K562 (cell line): ENCODE data around the gene GABARAP. TPM values are rescaled to one million over a fixed set of nuclear protein-coding genes. Genes with fewer than 3 reads are reported as not detected.

Experiments
- ATAC-seq: fragments of 200-7000 bp; cut with Tn5 transposase; 3 replicates; pipeline ENCODE4 v1.9.1; 2020; ENCODE audit warnings: moderate library complexity
- BruUV-seq: library from RNA; stranded (reverse); fragments of 400-500 nt; replicated peaks from 2 replicates; lab custom pipeline; 2021; lab: Mats Ljungman, UMichigan
- CTCF ChIA-PET: fragments of 300-600 bp; formaldehyde crosslinking; extraction: SDS; loops from one replicate; lab custom pipeline; 2021; ENCODE audit warnings: low intra/inter-chr PET ratio; lab: Yijun Ruan, JAX
- POLR2A ChIA-PET: fragments of 300-600, 350-650 bp; sonication (Branson Sonifier 250); formaldehyde crosslinking; extraction: SDS; loops from one replicate; lab custom pipeline; 2021; ENCODE audit warnings: antibody characterized with exemption, inconsistent platforms; lab: Yijun Ruan, JAX
- DNase-seq, 4 experiments: peaks; one replicate each; pipeline versions ENCODE4 v3.0.0 to v3.0.0-alpha.2; 2011 to 2018; ENCODE audit warnings: low spot score in 3 of 4, mixed read lengths in 3 of 4; ENCODE audit errors: extremely low read depth in 1 of 4
- FAIRE-seq: peaks from 2 replicates; lab custom pipeline; 2011; peaks lifted over from hg19 to GRCh38; lab: Jason Lieb, UNC
- H2AFZ ChIP-seq: 2 replicates; pipeline ENCODE4 v1.6.0; 2011; ENCODE audit warnings: low read depth, low read length, control low read depth, inconsistent platforms
- H3K27ac ChIP-seq: fragments of 200-600 bp; 3 replicates; pipeline ENCODE4 v1.8.0; 2011; ENCODE audit warnings: low read depth, mild to moderate bottlenecking, control low read depth, inconsistent platforms, low read length, moderate library complexity, mixed read lengths; ENCODE audit errors: extremely low read depth
- H3K27me3 ChIP-seq, 2 experiments: fragments of 300-600 bp in 1 of 2; 2 replicates in 1 of 2; 3 replicates in 1 of 2; pipeline versions ENCODE4 v1.6.0 to v1.8.0; 2011; ENCODE audit warnings: inconsistent platforms in 2 of 2, low read length in 2 of 2, mild to moderate bottlenecking in 1 of 2, mixed read lengths in 1 of 2, moderate library complexity in 1 of 2; ENCODE audit not compliant: control insufficient read depth in 2 of 2, insufficient read depth in 2 of 2
- H3K36me3 ChIP-seq: fragments of 300-600 bp; 3 replicates; pipeline ENCODE4 v1.8.0; 2011; ENCODE audit warnings: mild to moderate bottlenecking, low read length, inconsistent platforms; ENCODE audit not compliant: control insufficient read depth, insufficient read depth
- H3K4me1 ChIP-seq, 2 experiments: fragments of 200-600 bp in 1 of 2; replicated peaks in 1 of 2; 2 replicates in 1 of 2; 3 replicates in 1 of 2; pipeline versions ENCODE4 v1.5.1 to v1.8.0; 2011; ENCODE audit warnings: inconsistent platforms in 2 of 2, low read length in 2 of 2, mild to moderate bottlenecking in 1 of 2, mixed read lengths in 1 of 2, moderate library complexity in 1 of 2; ENCODE audit not compliant: control insufficient read depth in 2 of 2, insufficient read depth in 2 of 2
- H3K4me2 ChIP-seq: 2 replicates; pipeline ENCODE4 v1.6.1; 2011; ENCODE audit warnings: low read length, control low read depth, inconsistent platforms, mixed read lengths; ENCODE audit not compliant: insufficient read depth
- H3K4me3 ChIP-seq: fragments of 200-600 bp; sonication (generic), shearing (Covaris generic); 2 replicates; pipeline ENCODE4 v1.5.1; 2016; ENCODE audit warnings: control low read depth, inconsistent platforms
- H3K79me2 ChIP-seq: fragments of 200-600 bp; 3 replicates; pipeline ENCODE4 v1.8.0; 2011; ENCODE audit warnings: low read length, inconsistent platforms; ENCODE audit not compliant: control insufficient read depth, insufficient read depth
- H3K9ac ChIP-seq, 2 experiments: 2 replicates each; pipeline versions ENCODE4 v1.6.0 to v1.6.1; 2011; ENCODE audit warnings: low read depth in 2 of 2, low read length in 2 of 2, control low read depth in 1 of 2, inconsistent platforms in 1 of 2, mild to moderate bottlenecking in 1 of 2, mixed read lengths in 1 of 2; ENCODE audit not compliant: insufficient read depth in 1 of 2
- H3K9me1 ChIP-seq: one replicate; pipeline ENCODE4 v1.6.0; 2011; ENCODE audit warnings: inconsistent platforms, mild to moderate bottlenecking, low read length, moderate library complexity; ENCODE audit not compliant: control insufficient read depth, insufficient read depth
- H3K9me3 ChIP-seq: replicated peaks from 2 replicates; pipeline ENCODE4 v1.5.1; 2011; ENCODE audit warnings: low read depth, low read length, inconsistent platforms; ENCODE audit not compliant: control insufficient read depth, insufficient read depth
- H4K20me1 ChIP-seq: replicated peaks from 2 replicates; pipeline ENCODE4 v1.6.1; 2011; ENCODE audit warnings: low read length, inconsistent platforms, mixed read lengths; ENCODE audit not compliant: control insufficient read depth, insufficient read depth
- EGR1 ChIP-seq: fragments of 450-650 bp; conservative IDR thresholded peaks from 2 replicates; pipeline ENCODE4 v1.6.1; 2017; ENCODE audit warnings: mild to moderate bottlenecking
- ELF1 ChIP-seq: fragments of 200-800 bp; sonication (Bioruptor generic); IDR thresholded peaks from 2 replicates; pipeline ENCODE4 v1.6.1; 2016; ENCODE audit warnings: missing genetic modification characterization, missing compliant biosample characterization
- LEF1 ChIP-seq: fragments of 450-650 bp; IDR thresholded peaks from 2 replicates; pipeline ENCODE4 v1.6.1; 2016; ENCODE audit warnings: mild to moderate bottlenecking
- MEIS2 ChIP-seq: fragments of 450-650 bp; IDR thresholded peaks from 2 replicates; pipeline ENCODE4 v1.6.1; 2014; ENCODE audit warnings: mild to moderate bottlenecking; ENCODE audit not compliant: partially characterized antibody
- NONO ChIP-seq, 2 experiments: fragments of 200-400 bp in 1 of 2; fragments of 450-650 bp in 1 of 2; formaldehyde crosslinking in 1 of 2; IDR thresholded peaks; 2 replicates each; pipeline ENCODE4 v1.6.1; 2017; ENCODE audit warnings: low read depth in 2 of 2, mild to moderate bottlenecking in 2 of 2, moderate library complexity in 2 of 2, low read length in 1 of 2
- SMAD4 ChIP-seq: fragments of 250-450 bp; sonication (Bioruptor Pico); conservative IDR thresholded peaks from 2 replicates; pipeline ENCODE4 v1.8.0; 2021; ENCODE audit warnings: inconsistent platforms, mild to moderate bottlenecking, moderate library complexity
- SPI1 ChIP-seq: IDR thresholded peaks from 2 replicates; pipeline ENCODE4 v1.6.1; 2011; ENCODE audit warnings: low read depth, low read length, control low read depth, borderline replicate concordance
- TAF1 ChIP-seq: IDR thresholded peaks from 2 replicates; pipeline ENCODE4 v1.6.1; 2011; ENCODE audit warnings: mild to moderate bottlenecking, low read length, moderate library complexity; ENCODE audit not compliant: insufficient read depth, control insufficient read depth, severe bottlenecking; ENCODE audit errors: extremely low read depth
- TEAD2 ChIP-seq: fragments of 450-650 bp; IDR thresholded peaks from 2 replicates; pipeline ENCODE4 v1.6.1; 2016; ENCODE audit warnings: missing genetic modification characterization, control low read depth, missing compliant biosample characterization
- TOE1 ChIP-seq, 2 experiments: fragments of 450-650 bp in 1 of 2; sonication (generic) in 1 of 2; formaldehyde crosslinking in 1 of 2; IDR thresholded peaks; 2 replicates each; pipeline versions ENCODE4 v1.7.1 to v1.8.0; 2016 to 2022; ENCODE audit warnings: borderline replicate concordance in 2 of 2, mild to moderate bottlenecking in 2 of 2, antibody characterized with exemption in 1 of 2, inconsistent platforms in 1 of 2, low read depth in 1 of 2, missing genetic modification reagents in 1 of 2, moderate library complexity in 1 of 2
- ZBTB2 ChIP-seq: fragments of 450-650 bp; IDR thresholded peaks from 2 replicates; pipeline ENCODE4 v1.6.1; 2016; ENCODE audit warnings: antibody characterized with exemption
- ZNF282 ChIP-seq: sonication (generic); formaldehyde crosslinking; IDR thresholded peaks from 2 replicates; pipeline ENCODE4 v1.8.1; 2023; ENCODE audit warnings: missing genetic modification reagents
- WGBS: fragments of 100-300 bp; shearing (Covaris generic); methylation state at CpG from one replicate; pipeline ENCODE4 v1.1.6; 2016; ENCODE audit warnings: low coverage, mixed read lengths; ENCODE audit not compliant: insufficient coverage; ENCODE audit errors: missing lambda C conversion rate; 5-methylcytosine and 5-hydroxymethylcytosine counted together
- in situ Hi-C: fragments of 300-500 bp; cut with MboI; formaldehyde crosslinking; loops from 4 replicates; pipeline ENCODE4 v1.15.0; 2018; ENCODE audit warnings: inconsistent platforms, mixed read lengths
- intact Hi-C: fragments of 100-400 bp; cut with micrococcal nuclease; formaldehyde crosslinking; loops from 2 replicates; pipeline ENCODE4 v1.14.2; 2022
- polyA plus RNA-seq, 8 experiments: library from polyadenylated mRNA; depleted of rRNA in 4 of 8; stranded (reverse) in 5 of 8; unstranded in 3 of 8; fragments of >200 nt; fragmentation: Nextera tagmentation in 2 of 8; fragmentation: Illumina TruSeq in 1 of 8; extraction: Ambion mirVana in 2 of 8; extraction: Trizol in 1 of 8; gene quantifications; 2 replicates each; pipeline versions ENCODE4 v1.2.1 to v1.2.3, GENCODE V29; 2011 to 2014; ENCODE audit warnings: inconsistent platforms in 1 of 8, missing spikeins in 1 of 8
- total RNA-seq, 7 experiments: library from RNA; depleted of rRNA in 6 of 7; stranded (reverse); fragments of >200 nt in 6 of 7; fragmentation: Illumina TruSeq in 2 of 7; extraction: Trizol in 2 of 7; gene quantifications; 2 replicates each; pipeline versions ENCODE4 v1.2.1 to v1.2.3, GENCODE V29; 2011 to 2021; ENCODE audit warnings: low replicate concordance in 1 of 7
- TF ChIP-seq, protein P1 (sequence below): sonication (generic); IDR thresholded peaks from 2 replicates; pipeline ENCODE4 v1.6.1; 2016
- TF ChIP-seq, protein P2 (sequence below): sonication (generic); formaldehyde crosslinking; IDR thresholded peaks from 2 replicates; pipeline ENCODE4 v1.8.1; 2023; ENCODE audit warnings: mild to moderate bottlenecking, missing genetic modification reagents

GABARAP gene
- total and polyA plus RNA-seq, 9 of the 15 experiments (the other 6 are each of a cell fraction or from before 2014, with no cell fraction given): 47.5 to 373 (median 152) TPM

GRCh38 chr17:7239091-7240027, 2.9 kb downstream of the GABARAP start, which contains the start of gene PHF23:
Gene PHF23 (minus strand): TSS chr17:7239457. CDS start chr17:7239279, 178 bp downstream.
- ChIA-PET POLR2A (interaction anchor here (0.6 to 3.6 kb wide), 9 partner anchors 9 to 106 kb away, joined by 3 to 16 read pairs (median 4); partner anchors contain the start of genes ACADVL, CTDNEP1, DLG4 and ELP5), CTCF (no interaction called here)
- WGBS: 2% methylated on average over 11 of the region's 72 CpGs
- DNase-seq (peak; percentile 82 to 98 (median 90)), FAIRE-seq (peak; percentile 98), ATAC-seq (peak; percentile 76)
- no TSS peak for BruUV-seq
- Histone ChIP-seq H3K9me1 (no peaks in the 10 kb centered on the region), H4K20me1 (peaks cover 5% of the 10 kb centered on the region; the same call in 1 of the 2 replicates), H3K4me1 (peaks cover 38 to 46% of the 10 kb centered on the region in 2 experiments; a peak in 4 of 5 replicates), H3K27ac (peak within 1 kb of the TSS; percentile 98), H2AFZ (0 out of 2 replicates have a peak within 1 kb of the TSS, but pooled peaks have one; percentile 24), H3K9ac (peak within 1 kb of the TSS; percentile 98 to 99), H3K9me3 (no peaks in the 10 kb centered on the region), H3K27me3 (no peaks in the 10 kb centered on the region), H3K79me2 (peaks cover 71% of the 10 kb centered on the region), H3K4me2 (peak within 1 kb of the TSS; percentile 88), H3K36me3 (peaks cover 60% of the 10 kb centered on the region; the same call in 2 of the 3 replicates), H3K4me3 (peak within 1 kb of the TSS; percentile 79)
- intact Hi-C loops (loop anchor here (2.0 to 5.0 kb wide), 2 partner anchors 13 to 43 kb away; partner anchors contain the start of genes ELP5 and SLC2A4), in situ Hi-C loops (no loop called here)
- TF ChIP-seq ZNF282 (CRISPR knock-in tag): no peak
- TF ChIP-seq, protein P1, sequence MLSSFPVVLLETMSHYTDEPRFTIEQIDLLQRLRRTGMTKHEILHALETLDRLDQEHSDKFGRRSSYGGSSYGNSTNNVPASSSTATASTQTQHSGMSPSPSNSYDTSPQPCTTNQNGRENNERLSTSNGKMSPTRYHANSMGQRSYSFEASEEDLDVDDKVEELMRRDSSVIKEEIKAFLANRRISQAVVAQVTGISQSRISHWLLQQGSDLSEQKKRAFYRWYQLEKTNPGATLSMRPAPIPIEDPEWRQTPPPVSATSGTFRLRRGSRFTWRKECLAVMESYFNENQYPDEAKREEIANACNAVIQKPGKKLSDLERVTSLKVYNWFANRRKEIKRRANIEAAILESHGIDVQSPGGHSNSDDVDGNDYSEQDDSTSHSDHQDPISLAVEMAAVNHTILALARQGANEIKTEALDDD: no peak
- TF ChIP-seq, protein P2, sequence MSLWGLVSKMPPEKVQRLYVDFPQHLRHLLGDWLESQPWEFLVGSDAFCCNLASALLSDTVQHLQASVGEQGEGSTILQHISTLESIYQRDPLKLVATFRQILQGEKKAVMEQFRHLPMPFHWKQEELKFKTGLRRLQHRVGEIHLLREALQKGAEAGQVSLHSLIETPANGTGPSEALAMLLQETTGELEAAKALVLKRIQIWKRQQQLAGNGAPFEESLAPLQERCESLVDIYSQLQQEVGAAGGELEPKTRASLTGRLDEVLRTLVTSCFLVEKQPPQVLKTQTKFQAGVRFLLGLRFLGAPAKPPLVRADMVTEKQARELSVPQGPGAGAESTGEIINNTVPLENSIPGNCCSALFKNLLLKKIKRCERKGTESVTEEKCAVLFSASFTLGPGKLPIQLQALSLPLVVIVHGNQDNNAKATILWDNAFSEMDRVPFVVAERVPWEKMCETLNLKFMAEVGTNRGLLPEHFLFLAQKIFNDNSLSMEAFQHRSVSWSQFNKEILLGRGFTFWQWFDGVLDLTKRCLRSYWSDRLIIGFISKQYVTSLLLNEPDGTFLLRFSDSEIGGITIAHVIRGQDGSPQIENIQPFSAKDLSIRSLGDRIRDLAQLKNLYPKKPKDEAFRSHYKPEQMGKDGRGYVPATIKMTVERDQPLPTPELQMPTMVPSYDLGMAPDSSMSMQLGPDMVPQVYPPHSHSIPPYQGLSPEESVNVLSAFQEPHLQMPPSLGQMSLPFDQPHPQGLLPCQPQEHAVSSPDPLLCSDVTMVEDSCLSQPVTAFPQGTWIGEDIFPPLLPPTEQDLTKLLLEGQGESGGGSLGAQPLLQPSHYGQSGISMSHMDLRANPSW (CRISPR knock-in tag): no peak
- 0 out of 4 replicates have a peak, but pooled peaks of 1 of the 2 experiments have one; percentile 64 for TF ChIP-seq NONO (IDR thresholded peaks at IDR 0.05; ENCODE audit: low read depth in 2 of 2, low read length in 1 of 2)
- peak; percentile 50; the same call in 1 of the 2 replicates for TF ChIP-seq LEF1
- peak; percentile 78 for TF ChIP-seq MEIS2
- TF ChIP-seq SPI1: peak; percentile 85
- no peak for TF ChIP-seq SMAD4 (CRISPR knock-in tag)
- no peak for TF ChIP-seq TEAD2 (tag)
- TF ChIP-seq TOE1 (IDR thresholded peaks at IDR 0.05; ENCODE audit: borderline replicate concordance): peak; percentile 68; the same call in 1 of the 2 replicates
- no peak for TF ChIP-seq TOE1 (CRISPR knock-in tag; IDR thresholded peaks at IDR 0.05; ENCODE audit: borderline replicate concordance, low read depth)
- TF ChIP-seq TAF1: peak; percentile 68
- peak; percentile 94 for TF ChIP-seq ZBTB2
- TF ChIP-seq ELF1 (tag): peak; percentile 97
- peak; percentile 71 for TF ChIP-seq EGR1
